A549 (cell line): ENCODE data around the gene ACCSL. TPM values are rescaled to one million over a fixed set of nuclear protein-coding genes. Genes with fewer than 3 reads are reported as not detected.
A peak's percentile ranks its signal among the peaks of the same experiment; 100 is the strongest.

Source experiments
- ATAC-seq, 2 experiments: fragments of 200-7000 bp in 1 of 2; fragments of >200 bp in 1 of 2; cut with Nextera tagmentation in 1 of 2; cut with Tn5 transposase in 1 of 2; 3 replicates each; pipeline versions ENCODE4 v1.8.0 to v1.9.1; 2018 to 2020; ENCODE audit warnings: mild to moderate bottlenecking in 1 of 2, moderate library complexity in 1 of 2
- CTCF ChIA-PET: fragments of 300-600 bp; sonication (Branson Sonifier 250); formaldehyde crosslinking; extraction: SDS; loops from one replicate; lab custom pipeline; 2021; ENCODE audit warnings: antibody characterized with exemption, inconsistent platforms; lab: Yijun Ruan, JAX
- POLR2A ChIA-PET: fragments of 350-600 bp; formaldehyde crosslinking; extraction: SDS; loops from one replicate; lab custom pipeline; 2021; ENCODE audit warnings: antibody characterized with exemption, inconsistent platforms; lab: Yijun Ruan, JAX
- DNase-seq, 2 experiments: peaks; one replicate each; pipeline versions ENCODE4 v3.0.0 to v3.0.0-alpha.2; 2011 to 2016; ENCODE audit warnings: low read depth in 1 of 2, low spot score in 1 of 2
- FAIRE-seq: peaks from 2 replicates; lab custom pipeline; 2011; peaks lifted over from hg19 to GRCh38; lab: Jason Lieb, UNC
- H3K27ac ChIP-seq, 2 experiments: fragments of >200 bp; sonication (Bioruptor Twin); formaldehyde crosslinking; 3 replicates each; pipeline ENCODE4 v1.5.1; 2016 to 2017
- H3K4me1 ChIP-seq: fragments of >200 bp; sonication (Bioruptor Twin); formaldehyde crosslinking; 3 replicates; pipeline ENCODE4 v1.6.1; 2016
- H3K4me2 ChIP-seq: fragments of >200 bp; sonication (Bioruptor Twin); formaldehyde crosslinking; 3 replicates; pipeline ENCODE4 v1.6.1; 2016
- H3K4me3 ChIP-seq: fragments of >200 bp; sonication (Bioruptor Twin); formaldehyde crosslinking; 3 replicates; pipeline ENCODE4 v1.5.1; 2016
- H3K9me3 ChIP-seq: fragments of >200 bp; sonication (Bioruptor Twin); formaldehyde crosslinking; 3 replicates; pipeline ENCODE4 v1.6.1; 2016
- BHLHE40 ChIP-seq: IDR thresholded peaks from 2 replicates; pipeline ENCODE4 v1.6.1; 2012; ENCODE audit warnings: low read depth, low read length, inconsistent platforms
- CBX8 ChIP-seq: fragments of 200-600 bp; sonication (generic); IDR thresholded peaks from 2 replicates; pipeline ENCODE4 v1.6.1; 2016
- CEBPB ChIP-seq, 2 experiments: fragments of >200 bp in 1 of 2; sonication (Bioruptor Twin) in 1 of 2; formaldehyde crosslinking in 1 of 2; IDR thresholded peaks; 2 replicates each; pipeline ENCODE4 v1.6.1; 2012 to 2016
- CHD4 ChIP-seq: fragments of 200-600 bp; sonication (generic); IDR thresholded peaks from 2 replicates; pipeline ENCODE4 v1.6.1; 2016; ENCODE audit warnings: antibody characterized with exemption, mild to moderate bottlenecking, borderline replicate concordance
- EHMT2 ChIP-seq: fragments of 200-600 bp; sonication (generic); IDR thresholded peaks from 2 replicates; pipeline ENCODE4 v1.6.1; 2016; ENCODE audit warnings: antibody characterized with exemption, low read depth, mild to moderate bottlenecking, moderate library complexity
- FOSL2 ChIP-seq, 2 experiments: fragments of 450-650 bp in 1 of 2; fragments of >200 bp in 1 of 2; sonication (Bioruptor Twin) in 1 of 2; formaldehyde crosslinking; IDR thresholded peaks; 2 replicates each; pipeline versions ENCODE4 v1.5.0 to v1.6.1; 2016 to 2020; ENCODE audit warnings: mild to moderate bottlenecking in 1 of 2, moderate library complexity in 1 of 2
- FOXS1 ChIP-seq: fragments of 250-450 bp; sonication (Bioruptor Pico); IDR thresholded peaks from 2 replicates; pipeline ENCODE4 v1.5.0; 2020; ENCODE audit warnings: mild to moderate bottlenecking, moderate library complexity
- GATA3 ChIP-seq: IDR thresholded peaks from 2 replicates; pipeline ENCODE4 v1.6.1; 2012; ENCODE audit warnings: borderline replicate concordance
- HEYL ChIP-seq: fragments of 250-450 bp; sonication (Bioruptor Pico); IDR thresholded peaks from 2 replicates; pipeline ENCODE4 v1.8.0; 2021; ENCODE audit warnings: mild to moderate bottlenecking, moderate library complexity
- HOXA7 ChIP-seq: fragments of 250-450 bp; sonication (Bioruptor Pico); IDR thresholded peaks from 2 replicates; pipeline ENCODE4 v1.5.0; 2020; ENCODE audit warnings: mild to moderate bottlenecking, moderate library complexity
- KDM1A ChIP-seq: fragments of 200-600 bp; sonication (generic); IDR thresholded peaks from 2 replicates; pipeline ENCODE4 v1.6.1; 2016; ENCODE audit warnings: low read depth, mild to moderate bottlenecking
- MYC ChIP-seq: IDR thresholded peaks from 2 replicates; pipeline ENCODE4 v1.6.1; 2012; ENCODE audit warnings: mild to moderate bottlenecking, inconsistent platforms, low read length, improper control_type of control experiment, borderline replicate concordance
- NFE2L2 ChIP-seq: fragments of 150-350 bp; conservative IDR thresholded peaks from 2 replicates; pipeline ENCODE4 v1.6.1; 2014; ENCODE audit warnings: low read length
- PHF8 ChIP-seq: fragments of 200-600 bp; sonication (generic); IDR thresholded peaks from 2 replicates; pipeline ENCODE4 v1.6.1; 2016; ENCODE audit warnings: low read depth, mild to moderate bottlenecking, antibody characterized with exemption, moderate library complexity, borderline replicate concordance
- RAD21 ChIP-seq, 2 experiments: fragments of >200 bp in 1 of 2; sonication (Bioruptor Twin) in 1 of 2; formaldehyde crosslinking in 1 of 2; IDR thresholded peaks in 1 of 2; conservative IDR thresholded peaks in 1 of 2; 2 replicates in 1 of 2; 3 replicates in 1 of 2; pipeline ENCODE4 v1.6.1; 2012 to 2018; ENCODE audit warnings: inconsistent platforms in 1 of 2
- SMC3 ChIP-seq: fragments of >200 bp; sonication (Bioruptor Twin); formaldehyde crosslinking; IDR thresholded peaks from 3 replicates; pipeline ENCODE4 v1.6.1; 2018; ENCODE audit warnings: inconsistent platforms
- TFCP2L1 ChIP-seq: fragments of 250-450 bp; sonication (Bioruptor Pico); IDR thresholded peaks from 2 replicates; pipeline ENCODE4 v1.5.0; 2021; ENCODE audit warnings: mild to moderate bottlenecking
- TP53 ChIP-seq: fragments of 250-450 bp; sonication (Bioruptor Pico); IDR thresholded peaks from 2 replicates; pipeline ENCODE4 v1.5.0; 2021; ENCODE audit warnings: mild to moderate bottlenecking, moderate library complexity
- ZFP36 ChIP-seq: fragments of 450-650 bp; IDR thresholded peaks from 2 replicates; pipeline ENCODE4 v1.6.1; 2014; ENCODE audit warnings: borderline replicate concordance; ENCODE audit not compliant: partially characterized antibody
- ZSCAN20 ChIP-seq: fragments of 250-450 bp; sonication (Bioruptor Pico); IDR thresholded peaks from 2 replicates; pipeline ENCODE4 v1.8.0; 2022; ENCODE audit warnings: mild to moderate bottlenecking, moderate library complexity
- WGBS: methylation state at CpG from one replicate; pipeline ENCODE4 v1.1.6; 2017; ENCODE audit errors: missing lambda C conversion rate; 5-methylcytosine and 5-hydroxymethylcytosine counted together
- polyA plus RNA-seq, 4 experiments: library from polyadenylated mRNA; depleted of rRNA in 3 of 4; stranded (reverse); fragments of >200 nt; fragmentation: RNase III in 1 of 4; extraction: RNeasy Plus Mini Kit Qiagen cat#74134 plus additional on column Dnase treatment in 1 of 4; gene quantifications; 2 replicates in 3 of 4; 3 replicates in 1 of 4; pipeline ENCODE4 v1.2.3, GENCODE V29; 2011 to 2017
- TF ChIP-seq, protein P1 (sequence below): fragments of >200 bp; sonication (Bioruptor Twin); formaldehyde crosslinking; IDR thresholded peaks from 3 replicates; pipeline ENCODE4 v1.5.1; 2016

The ACCSL gene
- polyA plus RNA-seq, 2 of the 4 experiments (the other 2 are of a cell fraction) = not detected

DNA sequence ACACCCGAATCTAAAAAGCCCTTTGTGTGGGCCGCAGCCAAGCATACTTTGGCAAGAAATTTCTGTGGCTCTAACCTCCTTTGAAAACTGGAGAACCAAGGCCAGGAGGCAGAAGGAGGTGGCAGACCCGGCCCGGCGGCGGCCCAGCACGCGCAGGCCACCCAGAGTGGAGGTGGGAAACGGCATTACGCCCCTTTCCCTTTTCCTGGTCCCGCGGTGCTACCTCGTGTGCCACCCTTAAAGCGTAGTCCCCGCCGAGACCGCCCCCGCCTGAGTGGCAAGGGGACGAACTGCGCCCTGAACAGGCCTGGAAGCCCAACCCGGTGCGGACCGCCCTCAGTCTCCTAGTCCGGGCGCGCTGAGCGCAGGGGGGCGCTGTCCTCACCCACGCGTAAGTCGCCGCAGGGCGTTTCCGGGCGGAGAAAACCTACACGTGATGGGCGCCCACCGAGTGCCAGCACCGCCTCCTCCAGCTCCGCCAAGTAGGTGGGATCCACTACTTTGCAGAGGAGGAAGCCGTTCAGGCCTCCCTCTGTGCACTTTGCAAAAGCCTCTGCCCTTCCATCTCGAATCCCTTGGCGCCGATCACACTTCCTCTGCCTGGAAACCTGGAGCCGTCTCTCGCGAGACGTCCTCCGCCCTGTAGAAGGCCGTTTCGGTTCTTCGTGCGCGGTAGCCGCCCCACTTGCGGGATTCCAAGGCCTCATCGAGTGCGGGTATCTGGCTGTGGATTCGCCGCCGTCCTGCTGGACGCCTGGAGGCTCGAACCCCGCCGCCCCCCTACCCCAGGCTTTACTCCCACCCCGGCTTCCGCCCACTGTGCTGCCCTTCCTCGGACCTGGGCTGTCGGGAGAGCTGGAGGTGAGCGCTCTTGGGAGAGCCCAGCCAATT, 18.3 kb downstream of the ACCSL start, which contains the start of gene ACCS (continued):
- peak; percentile 77; the same call in 1 of the 2 replicates for TF ChIP-seq MYC
- TF ChIP-seq, protein P1, sequence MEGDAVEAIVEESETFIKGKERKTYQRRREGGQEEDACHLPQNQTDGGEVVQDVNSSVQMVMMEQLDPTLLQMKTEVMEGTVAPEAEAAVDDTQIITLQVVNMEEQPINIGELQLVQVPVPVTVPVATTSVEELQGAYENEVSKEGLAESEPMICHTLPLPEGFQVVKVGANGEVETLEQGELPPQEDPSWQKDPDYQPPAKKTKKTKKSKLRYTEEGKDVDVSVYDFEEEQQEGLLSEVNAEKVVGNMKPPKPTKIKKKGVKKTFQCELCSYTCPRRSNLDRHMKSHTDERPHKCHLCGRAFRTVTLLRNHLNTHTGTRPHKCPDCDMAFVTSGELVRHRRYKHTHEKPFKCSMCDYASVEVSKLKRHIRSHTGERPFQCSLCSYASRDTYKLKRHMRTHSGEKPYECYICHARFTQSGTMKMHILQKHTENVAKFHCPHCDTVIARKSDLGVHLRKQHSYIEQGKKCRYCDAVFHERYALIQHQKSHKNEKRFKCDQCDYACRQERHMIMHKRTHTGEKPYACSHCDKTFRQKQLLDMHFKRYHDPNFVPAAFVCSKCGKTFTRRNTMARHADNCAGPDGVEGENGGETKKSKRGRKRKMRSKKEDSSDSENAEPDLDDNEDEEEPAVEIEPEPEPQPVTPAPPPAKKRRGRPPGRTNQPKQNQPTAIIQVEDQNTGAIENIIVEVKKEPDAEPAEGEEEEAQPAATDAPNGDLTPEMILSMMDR = peak; percentile 67

DNA sequence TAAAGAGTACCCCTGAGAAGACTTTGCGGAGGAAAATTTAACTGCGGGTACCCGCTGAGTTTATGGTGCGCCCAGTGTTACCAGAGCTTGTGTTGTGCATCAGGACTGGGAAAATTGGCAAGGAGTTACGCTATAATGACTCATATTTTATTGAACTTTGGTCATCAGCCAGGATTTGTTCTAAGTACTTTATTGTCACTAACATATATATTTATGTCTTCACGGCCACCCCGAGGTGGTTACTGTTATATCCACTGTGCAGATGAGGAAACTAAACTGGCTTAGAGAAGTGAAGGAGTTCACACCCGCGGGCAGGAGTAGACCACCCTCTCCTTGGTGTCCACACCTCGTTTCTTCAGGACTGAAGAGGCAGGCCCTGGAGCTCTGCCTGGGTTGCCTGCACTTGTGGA, 19.0 kb downstream of the ACCSL start:
- H3K27ac ChIP-seq = peak overlapping the region; percentile 93 to 97
- ChIA-PET CTCF (interaction anchor here (0.7 to 1.4 kb wide), 12 partner anchors 10 to 282 kb away, joined by 3 to 11 read pairs (median 4); no protein-coding TSS in a partner anchor), POLR2A (interaction anchor here (0.7 to 1.5 kb wide), 3 partner anchors 18 to 160 kb away, joined by 3 to 5 read pairs (median 5); no protein-coding TSS in a partner anchor)
- peak; percentile 9 to 10; a peak in 4 of 6 replicates for ATAC-seq
- H3K9me3 ChIP-seq = no peaks in the 10 kb centered on the region
- TF ChIP-seq ZSCAN20 (CRISPR knock-in tag) = no peak
- TF ChIP-seq FOSL2 (IDR thresholded peaks at IDR 0.05) = peak; percentile 36; the same call in 1 of the 2 replicates
- TF ChIP-seq FOSL2 (CRISPR knock-in tag; IDR thresholded peaks at IDR 0.05) = peak; percentile 70
- TF ChIP-seq, all 56 proteins: peak for 1
- Histone ChIP-seq H3K4me1 (peaks cover 10% of the 10 kb centered on the region; the same call in 1 of the 3 replicates), H3K4me2 (peak overlapping the region; percentile 71), H3K4me3 (peak overlapping the region; percentile 75)
- WGBS = 12% methylated on average over 10 of the region's 10 CpGs
- no peak for FAIRE-seq
- DNase-seq = peak in 1 of 2 experiments; percentile 46

DNA sequence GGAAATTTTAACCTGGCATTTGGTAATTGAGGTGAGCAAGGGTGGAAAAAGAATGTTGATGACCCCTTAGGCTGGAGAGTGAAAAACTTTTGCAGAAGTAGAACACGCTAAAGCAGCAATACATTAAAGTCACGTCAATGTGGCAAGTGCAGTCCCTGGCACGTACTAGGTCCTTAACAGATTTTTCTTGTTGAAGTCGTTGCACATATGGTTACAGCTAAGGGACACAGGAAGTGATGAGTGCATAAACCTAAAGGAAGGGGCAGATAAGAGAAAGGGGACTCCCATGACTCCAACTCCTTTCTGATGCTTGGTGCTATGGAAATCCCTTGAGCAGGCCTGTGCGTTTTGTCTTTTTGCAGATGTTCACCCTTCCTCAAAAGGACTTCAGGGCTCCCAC, 19.5 kb downstream of the ACCSL start:
- ChIA-PET CTCF (interaction anchor here (0.6 to 2.1 kb wide), 6 partner anchors 12 to 283 kb away, joined by 3 to 8 read pairs (median 3); partner anchors contain the start of gene EXT2), POLR2A (interaction anchor here (0.7 to 1.5 kb wide), 2 partner anchors 17 to 161 kb away, joined by 3 to 5 read pairs; no protein-coding TSS in a partner anchor)
- H3K9me3 ChIP-seq = no peaks in the 10 kb centered on the region
- FAIRE-seq (no peak), ATAC-seq (no peak), DNase-seq (no peak)
- H3K27ac ChIP-seq = peak overlapping the region; percentile 93 to 97
- peak overlapping the region; percentile 71 for H3K4me2 ChIP-seq
- 73% methylated on average over 5 of the region's 5 CpGs for WGBS
- TF ChIP-seq EHMT2 (no peak), FOXS1 (CRISPR knock-in tag) (no peak), BHLHE40 (no peak)
- H3K4me1 ChIP-seq = peaks cover 10% of the 10 kb centered on the region; the same call in 1 of the 3 replicates
- peak overlapping the region; percentile 75 for H3K4me3 ChIP-seq

DNA sequence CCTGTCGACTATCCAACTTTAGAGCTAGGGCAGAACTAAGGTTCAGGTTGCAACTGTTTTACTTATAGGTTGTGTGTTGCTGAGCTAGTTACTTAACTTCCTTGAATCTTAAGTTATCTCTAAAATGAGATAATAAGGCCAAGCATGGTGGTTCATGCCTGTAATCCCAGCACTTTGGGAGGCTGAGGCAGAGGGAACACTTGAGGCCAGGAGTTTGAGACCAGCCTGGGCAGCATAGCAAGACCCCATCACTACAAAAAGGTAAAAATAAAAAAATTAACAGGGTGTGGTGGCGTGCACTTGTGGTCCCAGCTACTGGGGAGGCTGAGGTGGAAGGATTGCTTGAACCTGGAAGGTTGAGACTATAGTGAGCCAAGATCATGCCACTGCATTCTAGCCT, 20.4 kb downstream of the ACCSL start:
- Histone ChIP-seq H3K4me3 (no peak overlapping the region), H3K4me2 (no peak overlapping the region), H3K27ac (no peak overlapping the region), H3K9me3 (no peaks in the 10 kb centered on the region), H3K4me1 (peaks cover 10% of the 10 kb centered on the region; the same call in 1 of the 3 replicates)
- ATAC-seq (no peak), FAIRE-seq (no peak), DNase-seq (no peak)
- 92% methylated on average over 2 of the region's 2 CpGs for WGBS
- ChIA-PET CTCF (interaction anchor here (0.6 to 2.1 kb wide), 6 partner anchors 10 to 178 kb away, joined by 3 to 8 read pairs (median 3); partner anchors contain the start of gene EXT2), POLR2A (no interaction called here)
- TF ChIP-seq NFE2L2 = no peak
- no peak for TF ChIP-seq PHF8
- TF ChIP-seq ZFP36 = no peak
- no peak for TF ChIP-seq TFCP2L1 (CRISPR knock-in tag)
- no peak for TF ChIP-seq TP53 (CRISPR knock-in tag)
- TF ChIP-seq KDM1A = no peak
- no peak for TF ChIP-seq SMC3
- TF ChIP-seq CEBPB (IDR thresholded peaks at IDR 0.05) = no peak
- no peak for TF ChIP-seq HEYL (CRISPR knock-in tag)
- TF ChIP-seq CBX8 = no peak
- TF ChIP-seq HOXA7 (CRISPR knock-in tag) = no peak
- TF ChIP-seq MYC = no peak
- TF ChIP-seq GATA3 = no peak
- TF ChIP-seq ZSCAN20 (CRISPR knock-in tag) = no peak
- TF ChIP-seq CHD4 = no peak
- TF ChIP-seq RAD21 (conservative IDR thresholded peaks at IDR 0.05 in 1 of 2, IDR thresholded peaks at IDR 0.05 in 1 of 2) = no peak
